HFF-Myc (cell line): ENCODE measurements around the gene EIF2B1.

Source experiments
- DNase-seq: peaks from one replicate; pipeline ENCODE4 v3.0.0-alpha.2; 2011; ENCODE audit warnings: low read depth; ENCODE audit errors: extremely low read depth
- H3K4me3 ChIP-seq: replicated peaks from 2 replicates; pipeline ENCODE4 v1.5.1; 2011; ENCODE audit warnings: low read depth, mild to moderate bottlenecking, control low read depth, low read length
- TF ChIP-seq, protein P1 (sequence below): IDR thresholded peaks from 2 replicates; pipeline ENCODE4 v1.5.1; 2012; ENCODE audit warnings: mild to moderate bottlenecking, low read depth, low read length, control low read depth; ENCODE audit errors: missing control alignments

The EIF2B1 gene

GRCh38 chr12:123576611-123577010 is 56.9 kb downstream of the EIF2B1 start:
- DNase-seq: no peak
- H3K4me3 ChIP-seq: no peak overlapping the region
- TF ChIP-seq, protein P1, sequence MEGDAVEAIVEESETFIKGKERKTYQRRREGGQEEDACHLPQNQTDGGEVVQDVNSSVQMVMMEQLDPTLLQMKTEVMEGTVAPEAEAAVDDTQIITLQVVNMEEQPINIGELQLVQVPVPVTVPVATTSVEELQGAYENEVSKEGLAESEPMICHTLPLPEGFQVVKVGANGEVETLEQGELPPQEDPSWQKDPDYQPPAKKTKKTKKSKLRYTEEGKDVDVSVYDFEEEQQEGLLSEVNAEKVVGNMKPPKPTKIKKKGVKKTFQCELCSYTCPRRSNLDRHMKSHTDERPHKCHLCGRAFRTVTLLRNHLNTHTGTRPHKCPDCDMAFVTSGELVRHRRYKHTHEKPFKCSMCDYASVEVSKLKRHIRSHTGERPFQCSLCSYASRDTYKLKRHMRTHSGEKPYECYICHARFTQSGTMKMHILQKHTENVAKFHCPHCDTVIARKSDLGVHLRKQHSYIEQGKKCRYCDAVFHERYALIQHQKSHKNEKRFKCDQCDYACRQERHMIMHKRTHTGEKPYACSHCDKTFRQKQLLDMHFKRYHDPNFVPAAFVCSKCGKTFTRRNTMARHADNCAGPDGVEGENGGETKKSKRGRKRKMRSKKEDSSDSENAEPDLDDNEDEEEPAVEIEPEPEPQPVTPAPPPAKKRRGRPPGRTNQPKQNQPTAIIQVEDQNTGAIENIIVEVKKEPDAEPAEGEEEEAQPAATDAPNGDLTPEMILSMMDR: no peak

DNA sequence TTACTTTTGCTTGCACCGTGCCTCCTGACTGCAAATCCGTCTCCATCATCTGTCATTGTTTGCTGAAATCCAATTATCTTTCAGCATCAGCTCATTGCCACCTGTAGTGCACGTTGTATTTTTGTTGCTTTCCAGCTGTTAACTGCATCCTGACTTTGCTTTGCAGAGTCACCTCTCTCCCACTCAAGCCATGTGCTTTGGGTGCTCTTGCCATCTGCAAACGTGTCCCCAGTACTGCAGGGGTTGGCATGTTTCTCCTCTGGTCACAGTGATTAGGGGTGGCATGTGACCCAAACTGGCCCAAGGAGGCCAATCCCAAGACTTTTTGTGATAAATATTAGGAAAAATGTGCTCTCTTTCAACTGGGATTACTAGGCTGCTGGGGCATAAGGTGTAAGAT is 59.6 kb downstream of the EIF2B1 start:
- no peak overlapping the region for H3K4me3 ChIP-seq
- no peak for DNase-seq
- TF ChIP-seq, protein P1: no peak

DNA sequence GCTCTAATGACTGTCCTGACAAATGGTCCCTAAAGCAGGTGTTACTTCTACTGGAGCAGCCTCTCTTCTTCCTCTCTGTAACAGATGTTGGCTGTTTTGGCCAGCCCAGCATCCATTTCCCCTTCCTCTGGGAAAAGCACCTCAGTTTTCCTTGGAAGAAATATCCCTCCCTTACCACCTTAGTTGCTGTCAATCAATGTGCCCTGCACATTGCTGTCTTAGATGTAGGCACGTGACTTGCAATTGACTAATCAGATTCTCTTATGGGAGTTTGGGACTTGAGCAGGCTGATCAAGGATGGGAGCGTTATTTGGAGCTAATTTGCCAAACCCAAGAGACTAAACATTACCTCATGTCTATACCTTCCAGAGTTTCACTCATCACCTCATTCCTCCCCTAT is 61.1 kb downstream of the EIF2B1 start:
- H3K4me3 ChIP-seq: no peak overlapping the region

DNA sequence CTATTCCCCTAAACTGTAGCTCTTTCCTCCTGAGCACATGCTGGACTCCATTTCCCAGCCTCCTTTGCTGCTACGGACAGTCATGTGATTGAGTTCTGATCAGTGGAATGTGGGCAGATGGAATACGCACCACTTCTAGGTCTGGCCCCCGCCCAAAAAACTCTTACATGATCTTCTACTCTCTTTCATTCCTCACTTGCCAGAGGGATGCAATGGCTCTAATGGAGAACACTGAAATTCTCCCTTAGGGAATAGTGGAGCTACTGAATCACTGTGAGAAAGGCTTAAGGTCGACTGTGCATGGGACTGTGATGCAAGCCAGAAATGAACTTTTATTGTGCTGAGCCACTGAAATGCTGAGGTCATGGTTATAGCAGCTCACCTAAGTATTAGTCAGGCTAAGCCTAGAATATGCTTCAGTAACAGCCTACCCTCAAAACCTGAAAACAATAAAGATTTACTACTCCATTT is 62.1 kb downstream of the EIF2B1 start:
- no peak overlapping the region for H3K4me3 ChIP-seq
- TF ChIP-seq, protein P1: no peak
- no peak for DNase-seq

More for the DNA sequence above, 61.1 kb downstream of the EIF2B1 start:
- TF ChIP-seq, protein P1: no peak
- DNase-seq: no peak
